ENCODE measurements around the gene CTDSP1.

CTDSP1 gene

DNA sequence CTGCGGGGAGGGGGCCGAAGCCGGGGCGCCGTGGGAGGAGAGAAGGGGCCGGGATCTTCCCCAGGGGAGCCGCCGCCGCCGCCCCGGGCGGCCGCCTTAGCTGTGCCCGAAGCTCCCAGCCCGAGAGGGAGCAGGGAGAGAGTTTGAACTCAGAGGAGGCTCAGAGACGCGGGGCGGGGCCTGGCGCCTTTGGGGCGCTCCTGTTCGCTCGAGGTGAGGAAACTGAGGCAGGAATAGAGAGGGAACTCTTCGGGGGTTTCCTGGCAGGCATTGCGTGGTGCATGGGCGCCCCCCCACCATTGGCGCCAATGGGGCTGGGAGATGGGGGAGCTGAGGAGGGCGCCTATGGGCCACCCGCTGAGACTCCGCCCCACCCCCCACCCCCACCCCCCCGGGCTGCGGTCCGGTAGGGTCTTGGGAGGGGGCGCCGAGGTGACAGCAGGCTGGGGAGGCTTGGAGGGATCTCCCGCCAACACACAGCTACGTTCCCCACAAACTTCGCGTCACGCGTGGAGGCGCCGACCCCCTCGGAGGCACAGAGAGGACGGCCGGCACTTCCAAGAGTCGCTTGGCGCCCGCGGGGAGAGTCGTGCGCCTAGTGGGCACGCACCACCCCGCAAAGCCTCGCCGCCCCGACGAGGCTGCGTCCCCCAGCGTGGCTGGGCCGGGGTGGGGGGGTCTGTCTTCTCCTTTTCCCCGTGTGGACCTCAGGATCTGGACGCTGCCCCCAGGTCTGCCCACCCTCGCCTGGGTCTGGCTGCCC is 680 bp downstream of the CTDSP1 start:
- no peak for DNase-seq

DNA sequence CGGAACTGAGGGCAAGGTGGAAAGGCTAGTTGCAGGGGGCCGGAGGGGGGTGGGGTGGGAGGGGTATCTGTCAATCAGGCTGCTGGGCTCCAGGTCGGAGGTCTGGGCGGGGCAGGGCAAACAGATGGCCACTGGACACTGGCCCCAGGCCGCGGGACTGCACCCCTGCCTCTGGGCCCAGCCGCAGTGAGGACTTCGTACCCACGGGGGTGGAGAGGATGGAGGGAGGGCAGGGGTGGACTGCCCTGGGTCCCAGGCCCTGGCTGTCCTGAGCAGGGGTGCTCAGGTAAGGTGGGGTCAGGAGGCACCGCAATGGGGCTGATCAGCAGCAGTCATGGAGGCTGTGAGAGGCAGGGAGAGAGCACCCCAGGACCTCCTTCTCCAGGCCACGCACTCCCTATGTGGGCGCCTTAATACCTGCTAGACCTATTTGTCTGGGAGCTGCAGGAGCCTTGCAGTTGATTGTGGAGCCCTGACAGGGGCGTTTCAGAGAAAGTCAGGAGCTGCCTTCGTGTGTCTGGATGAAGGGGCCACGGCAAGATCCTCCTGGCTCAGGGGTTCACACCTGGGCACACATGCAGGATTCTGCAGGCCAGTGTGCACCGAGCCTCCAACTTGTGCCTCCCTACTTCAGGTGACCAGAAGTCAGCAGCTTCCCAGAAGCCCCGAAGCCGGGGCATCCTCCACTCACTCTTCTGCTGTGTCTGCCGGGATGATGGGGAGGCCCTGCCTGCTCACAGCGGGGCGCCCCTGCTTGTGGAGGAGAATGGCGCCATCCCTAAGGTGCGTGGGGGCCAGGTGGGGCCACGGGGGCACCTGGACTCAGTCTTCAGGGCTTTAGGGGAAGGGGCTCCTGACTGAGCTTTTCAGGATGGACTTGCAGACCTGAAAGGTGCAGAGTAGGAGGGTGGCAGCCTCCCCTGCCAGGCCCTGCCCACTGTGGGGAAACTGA is 1.5 kb downstream of the CTDSP1 start:
- DNase-seq: no peak

DNA sequence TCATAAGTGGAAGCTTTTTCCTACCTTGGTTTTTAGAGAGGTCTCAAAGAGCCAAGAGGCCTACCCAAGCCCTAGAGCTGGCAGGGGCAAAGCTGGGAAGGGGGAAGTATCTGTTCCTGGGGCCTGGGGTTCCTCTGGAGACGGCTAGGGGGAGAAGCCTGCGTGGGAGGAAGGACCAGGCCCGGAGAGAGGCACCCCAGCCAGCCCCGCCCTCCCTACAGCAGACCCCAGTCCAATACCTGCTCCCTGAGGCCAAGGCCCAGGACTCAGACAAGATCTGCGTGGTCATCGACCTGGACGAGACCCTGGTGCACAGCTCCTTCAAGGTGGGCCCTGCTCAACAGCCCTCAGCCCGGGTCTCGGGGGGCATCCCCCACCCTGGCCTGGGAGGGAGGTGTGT is 2.2 kb downstream of the CTDSP1 start:
- no peak for DNase-seq

DNA sequence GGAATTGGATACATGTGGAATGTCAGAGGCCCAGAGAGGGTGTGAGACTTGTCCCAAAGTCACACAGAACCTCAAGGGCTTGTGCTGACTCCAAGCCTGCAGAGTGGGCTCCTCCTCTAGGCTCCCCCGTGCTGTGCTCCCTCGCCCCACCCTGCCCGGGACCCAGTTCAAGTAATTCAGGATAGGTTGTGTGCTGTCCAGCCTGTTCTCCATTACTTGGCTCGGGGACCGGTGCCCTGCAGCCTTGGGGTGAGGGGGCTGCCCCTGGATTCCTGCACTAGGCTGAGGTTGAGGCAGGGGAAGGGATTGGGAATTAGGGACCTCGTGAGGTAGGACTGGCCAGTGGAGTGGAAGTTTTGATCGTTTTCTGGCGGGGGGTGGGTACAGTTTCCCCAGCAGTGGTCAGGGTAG is 2.8 kb downstream of the CTDSP1 start:
- DNase-seq: no peak

DNA sequence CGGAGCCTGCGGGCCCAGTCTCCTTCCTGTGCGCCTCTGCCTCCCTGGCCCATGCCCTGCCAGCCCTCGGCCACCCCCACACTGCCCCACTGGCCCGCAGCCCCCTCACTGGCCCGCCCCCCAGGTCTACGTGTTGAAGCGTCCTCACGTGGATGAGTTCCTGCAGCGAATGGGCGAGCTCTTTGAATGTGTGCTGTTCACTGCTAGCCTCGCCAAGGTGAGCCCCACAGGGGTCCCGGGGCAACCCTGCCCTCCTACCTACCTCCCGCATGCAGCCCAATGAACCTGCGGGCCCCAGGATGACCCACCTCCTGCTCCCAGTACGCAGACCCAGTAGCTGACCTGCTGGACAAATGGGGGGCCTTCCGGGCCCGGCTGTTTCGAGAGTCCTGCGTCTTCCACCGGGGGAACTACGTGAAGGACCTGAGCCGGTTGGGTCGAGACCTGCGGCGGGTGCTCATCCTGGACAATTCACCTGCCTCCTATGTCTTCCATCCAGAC is 3.3 kb downstream of the CTDSP1 start:
- DNase-seq: no peak

DNA sequence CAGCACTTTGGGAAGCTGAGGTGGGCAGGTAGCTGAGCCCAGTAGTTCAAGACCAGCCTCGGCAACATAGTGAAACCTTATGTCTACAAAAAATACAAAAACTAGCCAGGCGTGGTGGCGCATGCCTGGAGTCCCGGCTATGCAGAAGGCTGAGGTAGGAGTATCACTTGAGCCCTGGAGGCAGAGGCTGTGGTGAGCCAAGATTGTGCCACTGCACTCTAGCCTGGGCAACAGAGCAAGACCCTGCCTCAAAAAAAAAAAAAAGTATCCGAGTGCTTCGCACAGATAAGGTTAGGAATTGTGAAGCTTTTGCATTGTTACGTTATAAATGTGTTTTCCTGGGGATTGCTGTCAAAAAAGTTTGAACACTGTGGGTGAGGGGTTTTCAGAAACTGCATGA is 4.1 kb downstream of the CTDSP1 start:
- no peak for DNase-seq

DNA sequence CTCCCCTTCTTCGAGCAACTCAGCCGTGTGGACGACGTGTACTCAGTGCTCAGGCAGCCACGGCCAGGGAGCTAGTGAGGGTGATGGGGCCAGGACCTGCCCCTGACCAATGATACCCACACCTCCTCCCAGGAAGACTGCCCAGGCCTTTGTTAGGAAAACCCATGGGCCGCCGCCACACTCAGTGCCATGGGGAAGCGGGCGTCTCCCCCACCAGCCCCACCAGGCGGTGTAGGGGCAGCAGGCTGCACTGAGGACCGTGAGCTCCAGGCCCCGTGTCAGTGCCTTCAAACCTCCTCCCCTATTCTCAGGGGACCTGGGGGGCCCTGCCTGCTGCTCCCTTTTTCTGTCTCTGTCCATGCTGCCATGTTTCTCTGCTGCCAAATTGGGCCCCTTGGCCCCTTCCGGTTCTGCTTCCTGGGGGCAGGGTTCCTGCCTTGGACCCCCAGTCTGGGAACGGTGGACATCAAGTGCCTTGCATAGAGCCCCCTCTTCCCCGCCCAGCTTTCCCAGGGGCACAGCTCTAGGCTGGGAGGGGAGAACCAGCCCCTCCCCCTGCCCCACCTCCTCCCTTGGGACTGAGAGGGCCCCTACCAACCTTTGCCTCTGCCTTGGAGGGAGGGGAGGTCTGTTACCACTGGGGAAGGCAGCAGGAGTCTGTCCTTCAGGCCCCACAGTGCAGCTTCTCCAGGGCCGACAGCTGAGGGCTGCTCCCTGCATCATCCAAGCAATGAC is 4.8 kb downstream of the CTDSP1 start:
- DNase-seq: no peak

DNA sequence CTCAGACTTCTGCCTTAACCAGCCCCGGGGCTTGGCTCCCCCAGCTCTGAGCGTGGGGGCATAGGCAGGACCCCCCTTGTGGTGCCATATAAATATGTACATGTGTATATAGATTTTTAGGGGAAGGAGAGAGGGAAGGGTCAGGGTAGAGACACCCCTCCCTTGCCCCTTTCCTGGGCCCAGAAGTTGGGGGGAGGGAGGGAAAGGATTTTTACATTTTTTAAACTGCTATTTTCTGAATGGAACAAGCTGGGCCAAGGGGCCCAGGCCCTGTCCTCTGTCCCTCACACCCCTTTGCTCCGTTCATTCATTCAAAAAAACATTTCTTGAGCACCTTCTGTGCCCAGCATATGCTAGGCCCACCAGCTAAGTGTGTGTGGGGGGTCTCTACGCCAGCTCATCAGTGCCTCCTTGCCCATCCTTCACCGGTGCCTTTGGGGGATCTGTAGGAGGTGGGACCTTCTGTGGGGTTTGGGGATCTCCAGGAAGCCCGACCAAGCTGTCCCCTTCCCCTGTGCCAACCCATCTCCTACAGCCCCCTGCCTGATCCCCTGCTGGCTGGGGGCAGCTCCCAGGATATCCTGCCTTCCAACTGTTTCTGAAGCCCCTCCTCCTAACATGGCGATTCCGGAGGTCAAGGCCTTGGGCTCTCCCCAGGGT is 5.5 kb downstream of the CTDSP1 start:
- no peak for DNase-seq

DNA sequence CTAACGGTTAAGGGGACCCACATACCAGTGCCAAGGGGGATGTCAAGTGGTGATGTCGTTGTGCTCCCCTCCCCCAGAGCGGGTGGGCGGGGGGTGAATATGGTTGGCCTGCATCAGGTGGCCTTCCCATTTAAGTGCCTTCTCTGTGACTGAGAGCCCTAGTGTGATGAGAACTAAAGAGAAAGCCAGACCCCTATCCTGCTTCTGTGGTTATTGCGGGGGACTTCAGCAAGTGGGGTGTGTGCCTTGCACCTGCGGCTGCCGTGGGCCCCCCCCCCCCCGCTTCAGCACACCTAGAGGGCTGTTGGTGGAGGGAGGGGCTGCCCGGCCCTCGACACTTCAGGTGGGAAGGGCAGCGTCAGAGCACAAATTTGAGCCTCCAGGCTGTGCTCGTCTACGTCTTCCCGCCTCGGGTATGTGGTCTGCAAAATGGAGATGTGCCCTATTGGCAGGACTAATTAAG is 6.1 kb downstream of the CTDSP1 start:
- DNase-seq: no peak

DNA sequence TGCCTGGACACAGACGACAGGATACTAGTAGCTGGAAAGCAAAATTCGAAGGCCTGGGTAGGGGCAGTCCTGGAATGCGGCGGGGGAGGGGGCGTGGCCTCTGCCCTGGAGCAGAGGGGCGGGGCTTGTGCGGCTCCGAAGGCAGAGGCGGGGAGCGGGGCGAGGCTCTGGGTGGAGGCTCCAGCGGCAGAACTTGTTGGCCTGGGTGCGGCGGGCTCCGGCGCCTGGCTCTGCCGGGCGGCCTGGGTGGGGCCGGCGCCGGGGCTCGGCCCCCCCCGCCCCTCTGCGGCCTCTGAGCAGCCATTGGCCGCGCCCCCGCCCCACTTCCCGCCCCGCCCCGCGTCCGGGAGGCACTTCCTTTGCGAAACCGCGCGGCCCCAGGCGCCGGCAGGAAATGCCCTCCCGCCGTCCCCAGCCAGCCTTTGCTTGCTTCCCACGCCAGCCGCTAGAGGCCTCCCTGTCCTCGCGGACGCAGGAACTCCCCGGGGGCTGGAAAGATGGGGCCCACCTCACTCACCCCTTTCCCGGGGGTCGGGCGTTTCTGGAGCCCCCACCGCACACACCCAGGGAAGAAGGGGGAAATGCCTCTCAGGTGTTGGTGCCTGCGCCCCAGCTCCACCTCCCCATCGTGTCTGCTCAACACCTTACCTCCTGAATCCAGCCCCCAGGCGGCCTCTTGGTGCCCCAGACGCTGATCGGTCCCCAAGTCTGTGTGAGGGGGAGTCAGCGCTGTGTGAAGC is 6.7 kb downstream of the CTDSP1 start:
- peak; percentile 95 for DNase-seq

DNA sequence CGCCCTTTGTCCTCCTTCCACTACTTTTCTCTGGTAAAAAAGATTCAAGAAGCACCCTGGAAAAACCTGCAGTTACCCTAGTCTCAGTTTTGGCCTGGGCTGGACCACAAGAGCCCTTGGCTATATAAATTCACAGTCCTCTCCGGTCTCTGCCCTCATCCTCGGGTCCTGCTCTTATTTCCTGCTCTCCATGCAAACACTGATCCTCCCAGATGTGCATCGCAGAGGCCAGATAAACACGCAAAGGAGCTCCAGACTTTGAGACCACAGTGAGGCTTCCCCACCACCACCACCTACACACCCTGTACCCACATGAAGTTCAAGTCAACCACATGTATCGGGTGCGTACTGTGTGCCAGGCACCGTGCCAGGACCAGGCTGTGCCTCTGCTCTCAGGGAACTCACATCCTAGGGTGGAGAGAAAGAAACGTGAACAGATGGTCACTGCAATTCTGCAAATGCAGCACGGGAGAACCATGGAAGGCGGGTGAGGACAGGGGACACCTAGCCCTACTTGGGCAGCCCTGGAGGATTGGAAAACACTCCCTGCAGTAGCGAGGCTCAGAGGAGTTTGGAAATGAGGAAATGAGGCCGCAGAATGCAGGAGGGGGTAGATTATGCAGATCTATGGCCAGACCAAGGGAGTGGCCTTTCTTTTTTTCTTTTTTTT is 7.4 kb downstream of the CTDSP1 start:
- peak; percentile 78 for DNase-seq

DNA sequence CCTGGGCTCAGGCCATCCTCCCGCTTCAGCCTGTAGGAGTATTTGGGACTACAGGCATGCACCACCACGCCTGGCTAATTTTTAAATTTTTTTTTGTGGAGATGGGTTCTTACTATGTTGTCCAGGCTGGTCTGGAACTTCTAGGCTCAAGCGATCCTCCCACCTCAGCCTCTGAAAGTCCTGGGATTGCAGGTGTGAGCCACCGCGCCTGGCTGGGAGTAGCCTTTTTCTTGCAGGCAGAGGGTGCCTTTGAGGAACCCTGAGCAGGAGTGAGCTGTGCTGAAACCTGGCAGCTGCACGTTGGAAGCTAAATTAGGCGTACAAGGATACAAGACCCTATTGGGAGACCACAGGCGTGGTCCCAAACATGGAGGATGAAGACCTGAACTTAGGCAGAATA is 8.0 kb downstream of the CTDSP1 start:
- DNase-seq: no peak

DNA sequence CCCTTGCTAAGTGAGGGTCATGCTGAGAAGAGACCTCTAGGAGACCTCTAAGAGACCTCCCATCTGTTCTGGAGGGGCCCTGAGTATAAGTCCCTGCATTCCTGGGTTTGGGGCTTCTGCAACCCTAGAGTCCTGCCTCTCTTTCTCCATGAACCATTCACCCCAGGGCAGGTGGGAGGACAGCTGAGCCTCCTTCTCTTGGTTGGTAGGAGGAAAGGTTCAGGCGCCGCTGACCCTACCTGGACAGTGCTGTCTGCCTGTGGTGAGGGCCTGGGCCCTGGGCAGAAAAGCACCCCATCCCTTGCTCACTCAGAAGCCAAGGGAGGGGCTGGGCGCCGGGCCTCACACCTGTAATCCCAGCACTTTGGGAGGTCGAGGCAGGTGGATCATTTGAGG is 18.7 kb downstream of the CTDSP1 start:
- no peak for DNase-seq

DNA sequence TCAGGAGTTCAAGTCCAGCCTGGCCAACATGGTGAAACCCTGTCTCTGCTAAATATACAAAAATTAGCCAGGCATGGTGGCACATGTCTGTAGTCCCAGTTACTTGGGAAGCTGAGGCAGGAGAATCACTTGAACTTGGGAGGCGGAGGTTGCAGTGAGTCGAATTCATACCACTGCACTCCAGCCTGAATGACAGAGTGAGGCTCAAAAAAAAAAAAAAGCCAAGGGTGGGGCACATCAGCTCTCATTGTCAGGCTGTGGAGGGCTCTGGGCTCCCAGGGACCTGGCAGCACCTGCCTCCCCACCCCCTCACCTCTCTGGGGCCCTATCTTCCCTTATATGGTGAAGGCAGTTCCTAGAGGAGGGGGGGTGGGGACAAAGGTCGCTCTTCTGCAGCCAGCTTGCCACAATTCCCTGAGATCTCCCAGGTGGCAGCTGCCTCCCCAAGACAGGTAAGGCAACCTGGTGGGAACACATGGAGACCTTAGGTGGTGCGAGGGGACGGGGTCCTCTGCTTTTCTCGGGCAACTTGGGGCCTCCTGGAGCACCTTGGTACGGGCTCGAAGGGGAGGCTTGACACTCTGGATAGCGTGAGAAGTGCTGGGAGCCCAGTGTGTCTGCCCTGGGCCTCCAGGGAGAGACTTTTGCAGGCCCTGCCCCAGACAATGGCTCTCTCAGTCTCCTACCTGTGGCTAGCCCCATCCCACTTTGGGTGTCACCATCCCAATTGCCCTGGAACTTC is 19.2 kb downstream of the CTDSP1 start, which contains the start of gene VIL1:
TSS of gene VIL1 (plus strand) at position 407 of the 742 bp plus-strand sequence. CDS start 4,656 bp downstream, outside the sequence.
- no peak for DNase-seq

DNA sequence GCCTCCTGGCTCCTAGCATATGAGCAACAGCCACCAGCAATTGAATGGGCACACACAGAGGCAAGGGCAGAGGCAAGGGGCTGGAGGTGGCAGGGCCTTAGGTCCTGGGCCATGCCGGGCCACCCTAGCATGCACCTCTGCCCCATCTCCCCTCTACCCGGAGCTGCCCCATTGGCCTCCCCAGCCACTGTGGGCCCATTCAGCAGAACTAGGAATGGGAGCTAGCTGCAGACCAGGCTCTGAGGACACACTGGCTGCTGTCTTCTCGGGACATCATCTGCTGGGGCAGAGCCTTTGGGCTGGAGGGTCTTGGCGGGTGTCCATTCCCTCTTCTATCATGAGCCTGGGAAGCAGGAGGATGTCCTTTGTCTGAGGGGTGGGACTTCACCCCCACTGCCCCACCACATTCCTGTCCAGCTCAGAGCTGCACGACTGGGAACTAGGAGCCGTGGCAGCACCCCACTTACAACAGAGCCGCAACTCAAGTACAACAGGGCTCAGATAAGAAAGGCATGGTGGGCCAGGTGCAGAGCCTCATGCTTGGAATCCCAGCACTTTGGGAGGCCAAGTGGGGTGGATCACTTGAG is 20.1 kb downstream of the CTDSP1 start:
- no peak for DNase-seq

DNA sequence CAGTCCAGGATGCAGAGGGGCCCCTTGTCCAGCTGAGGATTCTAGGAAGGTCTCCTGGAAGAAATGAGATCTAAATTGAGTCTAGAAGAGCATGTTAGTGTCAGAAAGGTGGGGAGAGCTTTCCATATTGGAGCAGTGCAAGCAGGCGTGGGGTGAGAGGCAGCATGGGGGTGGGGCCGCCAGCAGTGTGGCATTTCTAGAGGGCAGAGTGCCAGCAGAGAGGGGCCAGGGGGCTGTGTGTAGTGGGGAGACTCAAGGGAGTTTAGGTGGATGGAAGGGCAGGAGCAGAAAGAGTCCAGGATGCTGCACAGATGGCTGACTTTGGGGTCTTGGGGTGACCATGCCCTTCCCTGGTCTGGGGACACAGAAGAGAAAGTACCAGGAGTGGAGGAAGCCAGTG is 21.4 kb downstream of the CTDSP1 start:
- DNase-seq: no peak

DNA sequence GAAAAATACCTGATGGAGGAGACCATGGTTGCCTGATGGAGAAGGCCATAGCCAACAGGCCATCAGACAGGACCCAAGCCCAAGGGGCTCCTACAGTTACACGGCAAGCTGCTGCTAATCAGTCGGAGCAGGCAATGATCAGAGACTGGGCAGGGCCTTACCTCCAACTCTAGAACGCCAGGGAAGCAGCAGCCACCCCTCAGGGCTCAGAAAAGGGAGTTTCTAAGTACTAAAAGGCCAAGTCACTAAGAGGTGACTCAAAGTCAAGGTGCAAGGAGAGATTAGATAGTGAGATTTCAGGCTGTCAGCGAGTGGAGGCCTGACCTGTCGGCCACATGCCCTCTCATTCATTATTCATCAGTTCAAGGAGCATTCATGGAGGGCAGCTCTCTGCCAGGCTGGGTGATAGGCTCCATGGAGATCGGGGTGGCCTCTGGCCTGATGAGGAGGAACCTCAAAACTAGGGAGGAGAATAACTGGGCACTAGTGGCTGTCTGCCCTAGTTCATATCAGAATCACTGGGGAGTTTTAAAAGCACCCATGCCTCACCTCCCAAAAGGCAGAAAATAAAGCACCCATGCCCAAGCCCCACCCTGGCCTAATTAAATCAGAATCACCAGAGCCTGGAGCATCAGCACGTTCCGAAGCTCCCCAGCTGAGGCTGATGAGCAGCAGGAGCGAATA is 22.9 kb downstream of the CTDSP1 start:
- no peak for DNase-seq

DNA sequence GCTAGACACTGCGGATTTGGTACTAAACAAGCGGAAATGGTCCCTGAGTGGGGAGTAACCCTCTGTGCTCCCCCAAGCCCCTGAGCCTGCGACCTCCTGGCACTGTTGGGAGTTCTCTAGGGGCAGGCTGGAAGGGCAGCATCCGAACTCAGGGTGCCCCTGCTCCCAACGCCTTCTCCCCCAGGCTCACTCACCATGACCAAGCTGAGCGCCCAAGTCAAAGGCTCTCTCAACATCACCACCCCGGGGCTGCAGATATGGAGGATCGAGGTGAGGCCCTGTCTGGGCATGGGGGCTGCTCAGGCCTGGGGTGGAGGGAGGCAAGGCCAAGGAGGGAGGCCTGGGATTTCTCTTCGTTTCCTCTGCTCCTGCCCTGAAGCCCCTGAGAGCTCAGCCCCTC is 23.9 kb downstream of the CTDSP1 start:
- DNase-seq: no peak

DNA sequence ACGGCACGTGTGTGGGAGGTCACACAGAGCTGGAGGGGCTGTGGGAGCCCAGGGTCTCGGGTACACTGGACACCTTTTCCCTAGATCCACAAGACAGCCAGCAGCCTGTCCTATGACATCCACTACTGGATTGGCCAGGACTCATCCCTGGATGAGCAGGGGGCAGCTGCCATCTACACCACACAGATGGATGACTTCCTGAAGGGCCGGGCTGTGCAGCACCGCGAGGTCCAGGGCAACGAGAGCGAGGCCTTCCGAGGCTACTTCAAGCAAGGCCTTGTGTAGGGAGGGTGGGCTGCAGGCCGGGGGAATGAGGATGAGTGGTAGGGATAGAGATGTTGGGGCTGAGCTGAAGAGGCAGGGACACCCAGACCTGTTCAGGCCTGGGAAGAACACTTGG is 25.9 kb downstream of the CTDSP1 start:
- no peak for DNase-seq
